AG04449 (cell line): ENCODE results near the gene RBM33.
"Not testable (repeated sequence)": the region's sequence is repeated elsewhere in the genome, so short reads cannot be mapped to it uniquely, and the experiment has no call there.

ENCODE experiments used
- CTCF ChIA-PET: fragments of 350-600 bp; formaldehyde crosslinking; extraction: SDS; loops from one replicate; lab custom pipeline; 2021; ENCODE audit warnings: antibody characterized with exemption; lab: Yijun Ruan, JAX
- POLR2A ChIA-PET: fragments of 400-600, 350-600 bp; formaldehyde crosslinking; extraction: SDS; loops from one replicate; lab custom pipeline; 2020; ENCODE audit warnings: antibody characterized with exemption, inconsistent platforms; lab: Yijun Ruan, JAX
- DNase-seq: peaks from one replicate; pipeline ENCODE4 v3.0.0-alpha.2; 2010; ENCODE audit warnings: low read depth, low spot score
- H3K4me3 ChIP-seq: 2 replicates; pipeline ENCODE4 v1.5.1; 2011; ENCODE audit warnings: low read depth, mild to moderate bottlenecking, control low read depth, low read length
- TF ChIP-seq, protein P1 (sequence below): IDR thresholded peaks from one replicate; pipeline ENCODE4 v1.5.1; 2011; ENCODE audit warnings: mild to moderate bottlenecking, moderate library complexity, low read length, control low read depth, inconsistent platforms; ENCODE audit not compliant: insufficient read depth; ENCODE audit errors: missing control alignments

Gene RBM33

DNA sequence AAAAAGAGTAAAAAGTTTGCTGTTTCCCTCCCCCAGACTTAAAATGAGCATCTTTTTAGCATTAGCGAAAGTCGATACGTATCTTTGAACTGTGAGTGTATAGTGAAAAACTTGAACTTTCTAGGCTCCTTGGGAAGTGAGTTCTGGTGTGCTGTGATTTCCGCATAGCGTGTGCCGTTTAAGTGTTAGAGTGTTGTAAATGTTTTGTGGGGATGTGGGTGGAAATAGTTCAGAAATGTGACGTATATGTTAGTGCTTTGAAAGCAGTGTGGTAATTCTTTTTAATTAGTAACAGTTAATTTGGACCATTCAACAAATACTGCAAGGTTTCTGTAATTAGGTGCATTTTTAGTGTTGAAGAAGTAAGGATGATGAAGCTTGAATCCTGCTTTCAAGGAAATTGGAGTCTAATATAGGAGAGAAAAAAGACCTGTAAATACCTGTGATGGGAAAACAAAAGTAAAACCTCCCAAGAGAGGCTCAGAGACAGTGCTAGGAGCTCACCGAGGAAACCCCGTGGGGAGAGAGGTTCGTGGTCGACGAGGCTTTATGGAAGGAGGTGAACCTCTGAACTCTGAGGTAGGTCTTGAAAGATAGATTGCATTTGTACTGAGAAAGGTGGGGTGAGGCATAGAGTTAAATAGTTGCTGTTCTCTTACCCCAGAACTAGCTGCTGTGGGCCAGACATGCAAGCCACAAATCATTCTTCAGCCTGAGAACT lies 40.8 kb downstream of the RBM33 start:
- no peak overlapping the region for H3K4me3 ChIP-seq
- ChIA-PET CTCF (interaction anchor here (0.7 to 1.7 kb wide), 4 partner anchors 14 to 86 kb away, joined by 3 to 6 read pairs (median 4); no protein-coding TSS in a partner anchor), POLR2A (no interaction called here)
- TF ChIP-seq, protein P1, sequence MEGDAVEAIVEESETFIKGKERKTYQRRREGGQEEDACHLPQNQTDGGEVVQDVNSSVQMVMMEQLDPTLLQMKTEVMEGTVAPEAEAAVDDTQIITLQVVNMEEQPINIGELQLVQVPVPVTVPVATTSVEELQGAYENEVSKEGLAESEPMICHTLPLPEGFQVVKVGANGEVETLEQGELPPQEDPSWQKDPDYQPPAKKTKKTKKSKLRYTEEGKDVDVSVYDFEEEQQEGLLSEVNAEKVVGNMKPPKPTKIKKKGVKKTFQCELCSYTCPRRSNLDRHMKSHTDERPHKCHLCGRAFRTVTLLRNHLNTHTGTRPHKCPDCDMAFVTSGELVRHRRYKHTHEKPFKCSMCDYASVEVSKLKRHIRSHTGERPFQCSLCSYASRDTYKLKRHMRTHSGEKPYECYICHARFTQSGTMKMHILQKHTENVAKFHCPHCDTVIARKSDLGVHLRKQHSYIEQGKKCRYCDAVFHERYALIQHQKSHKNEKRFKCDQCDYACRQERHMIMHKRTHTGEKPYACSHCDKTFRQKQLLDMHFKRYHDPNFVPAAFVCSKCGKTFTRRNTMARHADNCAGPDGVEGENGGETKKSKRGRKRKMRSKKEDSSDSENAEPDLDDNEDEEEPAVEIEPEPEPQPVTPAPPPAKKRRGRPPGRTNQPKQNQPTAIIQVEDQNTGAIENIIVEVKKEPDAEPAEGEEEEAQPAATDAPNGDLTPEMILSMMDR = no peak
- DNase-seq = no peak

DNA sequence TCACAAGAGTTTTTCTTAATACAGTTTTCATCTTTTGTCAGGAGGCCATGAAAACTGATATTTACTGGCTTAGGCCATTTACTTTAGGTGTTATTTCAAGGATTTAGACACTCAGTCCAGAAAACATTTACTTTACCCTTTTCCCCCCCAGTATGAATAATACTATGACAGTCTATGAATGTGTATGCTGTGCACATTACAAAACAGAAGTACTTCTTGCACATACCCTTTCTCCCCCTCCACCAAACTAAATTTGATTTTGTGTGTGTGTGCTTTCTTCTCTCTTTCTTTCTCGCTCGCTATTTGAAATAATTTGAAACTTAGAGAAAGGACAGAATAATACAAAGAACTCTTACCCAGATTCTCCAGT lies 41.3 kb downstream of the RBM33 start:
- no peak for DNase-seq
- ChIA-PET CTCF (interaction anchor here (0.7 to 1.1 kb wide), 2 partner anchors 17 to 20 kb away, joined by 3 read pairs; no protein-coding TSS in a partner anchor), POLR2A (interaction anchor here (0.7 kb wide), 1 partner anchor 80 kb away, joined by 3 read pairs; no protein-coding TSS in a partner anchor)
- TF ChIP-seq, protein P1 = no peak
- H3K4me3 ChIP-seq = no peak overlapping the region

DNA sequence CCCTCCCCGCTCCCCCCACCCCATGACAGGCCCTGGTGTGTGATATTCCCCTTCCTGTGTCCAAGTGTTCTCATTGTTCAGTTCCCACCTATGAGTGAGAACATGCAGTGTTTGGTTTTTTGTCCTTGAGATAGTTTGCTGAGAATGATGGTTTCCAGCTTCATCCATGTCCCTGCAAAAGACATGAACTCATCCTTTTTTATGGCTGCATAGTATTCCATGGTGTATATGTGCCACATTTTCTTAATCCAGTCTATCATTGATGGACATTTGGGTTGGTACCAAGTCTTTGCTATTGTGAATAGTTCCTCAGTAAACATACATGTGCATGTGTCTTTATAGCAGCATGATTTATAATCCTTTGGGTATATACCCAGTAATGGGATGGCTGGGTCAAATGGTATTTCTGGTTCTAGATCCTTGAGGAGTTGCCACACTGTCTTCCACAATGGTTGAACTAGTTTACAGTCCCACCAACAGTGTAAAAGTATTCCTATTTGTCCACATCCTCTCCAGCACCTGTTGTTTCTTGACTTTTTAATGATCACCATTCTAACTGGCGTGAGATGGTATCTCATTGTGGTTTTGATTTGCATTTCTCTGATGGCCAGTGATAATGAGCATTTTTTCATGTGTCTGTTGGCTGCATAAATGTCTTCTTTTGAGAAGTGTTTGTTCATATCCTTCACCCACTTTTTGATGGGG lies 42.3 kb downstream of the RBM33 start:
- POLR2A ChIA-PET, H3K4me3 ChIP-seq, DNase-seq: not testable (repeated sequence)
- CTCF ChIA-PET = interaction anchor here (1.1 kb wide), 1 partner anchor 16 kb away, joined by 3 read pairs; no protein-coding TSS in a partner anchor

DNA sequence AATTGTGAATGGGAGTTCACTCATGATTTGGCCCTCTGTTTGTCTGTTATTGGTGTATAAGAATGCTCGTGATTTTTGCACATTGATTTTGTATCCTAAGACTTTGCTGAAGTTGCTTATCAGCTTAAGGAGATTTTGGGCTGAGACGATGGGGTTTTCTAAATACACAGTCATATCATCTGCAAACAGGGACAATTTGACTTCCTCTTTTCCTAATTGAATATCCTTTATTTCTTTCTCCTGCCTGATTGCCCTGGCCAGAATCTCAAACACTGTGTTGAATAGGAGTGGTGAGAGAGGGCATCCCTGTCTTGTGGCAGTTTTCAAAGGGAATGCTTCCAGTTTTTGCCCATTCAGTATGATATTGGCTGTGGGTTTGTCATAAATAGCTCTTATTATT lies 43.8 kb downstream of the RBM33 start:
- CTCF ChIA-PET, POLR2A ChIA-PET, DNase-seq, H3K4me3 ChIP-seq: not testable (repeated sequence)

DNA sequence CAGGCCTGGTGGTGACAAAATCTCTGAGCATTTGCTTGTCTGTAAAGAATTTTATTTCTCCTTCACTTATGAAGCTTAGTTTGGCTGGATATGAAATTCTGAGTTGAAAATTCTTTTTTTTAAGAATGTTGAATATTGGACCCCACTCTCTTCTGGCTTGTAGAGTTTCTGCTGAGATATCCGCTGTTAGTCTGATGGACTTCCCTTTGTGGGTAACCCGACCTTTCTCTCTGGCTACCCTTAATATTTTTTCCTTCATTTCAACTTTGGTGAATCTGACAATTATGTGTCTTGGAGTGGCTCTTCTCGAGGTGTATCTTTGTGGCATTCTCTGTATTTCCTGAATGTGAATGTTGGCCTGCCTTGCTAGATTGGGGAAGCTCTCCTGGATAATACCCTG lies 46.2 kb downstream of the RBM33 start:
- H3K4me3 ChIP-seq, DNase-seq, POLR2A ChIA-PET: not testable (repeated sequence)
- CTCF ChIA-PET = interaction anchor here (1.6 kb wide), 1 partner anchor 30 kb away, joined by 4 read pairs; no protein-coding TSS in a partner anchor

DNA sequence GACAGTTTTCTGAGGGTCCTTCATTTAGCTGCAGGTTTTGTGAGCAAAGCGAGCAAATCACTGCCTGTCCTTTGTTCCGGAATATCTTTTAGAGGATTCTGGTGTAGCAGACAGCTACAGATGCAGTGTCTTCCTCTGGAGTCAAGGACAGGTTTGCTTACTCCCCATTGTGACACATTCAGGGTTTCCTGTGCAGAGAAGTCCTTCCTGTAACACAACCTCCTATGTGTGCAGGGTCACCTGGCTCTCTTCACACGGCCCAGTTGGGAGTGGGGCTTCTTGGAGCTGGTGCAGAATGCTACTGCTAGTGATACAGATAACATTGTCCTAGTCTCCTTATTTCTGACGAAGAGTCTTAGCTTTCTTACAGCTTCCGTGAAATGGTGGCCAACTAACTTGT lies 47.9 kb downstream of the RBM33 start:
- POLR2A ChIA-PET = no interaction called here
- CTCF ChIA-PET = interaction anchor here (0.8 kb wide), 1 partner anchor 19 kb away, joined by 3 read pairs; no protein-coding TSS in a partner anchor
- DNase-seq = no peak
- TF ChIP-seq, protein P1 = no peak
- H3K4me3 ChIP-seq = no peak overlapping the region

DNA sequence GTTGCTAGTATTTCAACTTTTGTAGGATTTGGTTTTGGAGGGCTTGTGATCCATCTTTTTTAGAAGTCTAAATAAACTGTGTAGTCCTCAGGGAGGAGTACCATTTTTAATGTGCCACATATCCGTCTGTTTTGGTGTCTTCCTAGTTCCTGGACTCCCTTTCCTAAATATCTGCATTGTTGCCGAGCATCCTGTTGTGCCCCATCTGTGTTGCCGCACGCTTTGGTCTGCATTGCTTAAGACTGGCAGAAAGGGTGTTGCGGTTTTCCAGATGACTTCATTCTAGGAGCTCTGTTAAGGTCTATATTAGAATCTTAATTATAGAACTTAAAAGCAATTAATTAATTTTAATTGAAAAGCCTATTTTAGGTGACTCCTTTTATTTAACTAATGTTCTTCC lies 49.4 kb downstream of the RBM33 start:
- no peak overlapping the region for H3K4me3 ChIP-seq
- no peak for DNase-seq
- POLR2A ChIA-PET = no interaction called here
- TF ChIP-seq, protein P1 = no peak
- CTCF ChIA-PET = interaction anchor here (1.4 kb wide), 1 partner anchor 95 kb away, joined by 3 read pairs; no protein-coding TSS in a partner anchor
